PFSK-1 (cell line): ENCODE measurements around the gene CCNB2.

ENCODE experiments used
- POLR2AphosphoS5 ChIP-seq: IDR thresholded peaks from 2 replicates; pipeline ENCODE4 v1.6.1; 2012; ENCODE audit warnings: low read depth, mild to moderate bottlenecking, control low read depth, low read length, moderate library complexity
- TAF1 ChIP-seq: IDR thresholded peaks from 2 replicates; pipeline ENCODE4 v1.6.1; 2012; ENCODE audit warnings: low read length, control low read depth, borderline replicate concordance; ENCODE audit not compliant: insufficient read depth

GRCh38 chr15:59173194-59173593 lies 68.2 kb downstream of the CCNB2 start:
- TF ChIP-seq POLR2AphosphoS5 (no peak), TAF1 (no peak)
